T-cell (primary cell): ENCODE measurements around the gene AMOTL2. TPM values are rescaled to one million over a fixed set of nuclear protein-coding genes. Genes with fewer than 3 reads are reported as not detected.

ENCODE experiments used
- ATAC-seq, 4 experiments: fragments of 200-7000 bp in 3 of 4; fragments of 150-1000 bp in 1 of 4; cut with Tn5 transposase; replicated peaks in 1 of 4; 1 replicate in 3 of 4; 2 replicates in 1 of 4; pipeline ENCODE4 v1.10.0; 2021; ENCODE audit warnings: moderate library complexity in 3 of 4, mild to moderate bottlenecking in 2 of 4, moderate number of reproducible peaks in 1 of 4
- CTCF ChIA-PET, 2 donors: fragments of 300-600 bp; sonication (Branson Sonifier 250); formaldehyde crosslinking; loops; one replicate each; lab custom pipeline; 2022; ENCODE audit warnings: antibody characterized with exemption in 2 of 2; lab: Charles Lee
- POLR2A ChIA-PET, 2 donors: fragments of 300-600 bp; sonication (Branson Sonifier 250); formaldehyde crosslinking; loops; one replicate each; lab custom pipeline; 2022; ENCODE audit warnings: antibody characterized with exemption in 2 of 2; lab: Charles Lee
- DNase-seq, 35 experiments: peaks; one replicate each; pipeline versions ENCODE4 v3.0.0 to v3.0.0-alpha.2; 2013 to 2023
- H3K27ac ChIP-seq: one replicate; pipeline ENCODE4 v1.5.1; 2013; ENCODE audit warnings: low read length
- H3K27me3 ChIP-seq, 2 experiments: replicated peaks in 1 of 2; 1 replicate in 1 of 2; 2 replicates in 1 of 2; pipeline versions ENCODE4 v1.6.1 to v1.7.0; 2013; ENCODE audit warnings: low read length in 1 of 2, mixed read lengths in 1 of 2; ENCODE audit not compliant: control insufficient read depth in 2 of 2, insufficient read depth in 2 of 2; ENCODE audit errors: extremely low read depth in 1 of 2
- H3K36me3 ChIP-seq, 2 donors: 1 replicate in 1 of 2; 2 replicates in 1 of 2; pipeline versions ENCODE4 v1.6.1 to v1.7.0; 2013; ENCODE audit warnings: low read length in 1 of 2; ENCODE audit not compliant: control insufficient read depth in 2 of 2, insufficient read depth in 1 of 2; ENCODE audit errors: extremely low read depth in 1 of 2
- H3K4me1 ChIP-seq, 2 experiments: 1 replicate in 1 of 2; 2 replicates in 1 of 2; pipeline versions ENCODE4 v1.6.1 to v1.7.0; 2013; ENCODE audit warnings: low read length in 2 of 2, mixed read lengths in 1 of 2; ENCODE audit not compliant: insufficient read depth in 2 of 2, control insufficient read depth in 1 of 2; ENCODE audit errors: extremely low read depth in 1 of 2
- H3K4me3 ChIP-seq, 2 donors: 1 replicate in 1 of 2; 2 replicates in 1 of 2; pipeline versions ENCODE4 v1.5.1 to v1.7.0; 2013; ENCODE audit warnings: mild to moderate bottlenecking in 2 of 2, low read length in 1 of 2, moderate library complexity in 1 of 2; ENCODE audit not compliant: control insufficient read depth in 1 of 2; ENCODE audit errors: extremely low read depth in 1 of 2
- H3K9me3 ChIP-seq: 2 replicates; pipeline ENCODE4 v1.7.0; 2013
- H3K27ac Mint-ChIP-seq, 2 donors: one replicate each; pipeline ENCODE4 v1.8.0; 2020 to 2021; ENCODE audit warnings: mild to moderate bottlenecking in 2 of 2, mixed read lengths in 2 of 2
- H3K27me3 Mint-ChIP-seq, 2 donors: one replicate each; pipeline ENCODE4 v1.8.0; 2021 to 2022; ENCODE audit warnings: mixed read lengths in 2 of 2
- H3K36me3 Mint-ChIP-seq: one replicate; pipeline ENCODE4 v1.8.0; 2021; ENCODE audit warnings: mixed read lengths
- H3K4me1 Mint-ChIP-seq, 3 donors: one replicate each; pipeline ENCODE4 v1.8.0; 2020 to 2022; ENCODE audit warnings: mixed read lengths in 3 of 3, mild to moderate bottlenecking in 1 of 3
- H3K4me3 Mint-ChIP-seq, 3 donors: one replicate each; pipeline ENCODE4 v1.8.0; 2020 to 2022; ENCODE audit warnings: mild to moderate bottlenecking in 3 of 3, mixed read lengths in 3 of 3, moderate library complexity in 3 of 3
- H3K9me3 Mint-ChIP-seq, 3 donors: one replicate each; pipeline ENCODE4 v1.8.0; 2020 to 2022; ENCODE audit warnings: mixed read lengths in 3 of 3
- WGBS: methylation state at CpG from one replicate; pipeline ENCODE4 v1.1.5; 2013; ENCODE audit warnings: missing lambda C conversion rate; ENCODE audit not compliant: insufficient coverage; 5-methylcytosine and 5-hydroxymethylcytosine counted together
- total RNA-seq, 35 experiments: library from RNA in 6 of 35; stranded (reverse) in 6 of 35; fragments of 120-200 nt in 1 of 35; gene quantifications; one replicate each; pipeline versions ENCODE4 v1.2.1 to v1.2.4 and lab custom pipeline; 2013 to 2026

AMOTL2 gene
- total RNA-seq, 5 donors from 2014 or later (not counting 1 experiment from before 2014, with no cell fraction given) = 0.20 to 0.96 (median 0.76) TPM; not detected in 2

GRCh38 chr3:134406331-134407238 lies 32.3 kb upstream of the AMOTL2 start:
- no peak for ATAC-seq
- Mint-ChIP-seq H3K27ac (no peak overlapping the region), H3K27me3 (peaks cover 62 to 69% of the 10 kb centered on the region in 2 donors), H3K36me3 (no peaks in the 10 kb centered on the region), H3K4me1 (peaks cover 0 to 8% (median 4%) of the 10 kb centered on the region in 3 donors), H3K4me3 (peak overlapping the region in 1 of 3 donors; percentile 50), H3K9me3 (peaks cover 5 to 16% (median 7%) of the 10 kb centered on the region in 3 donors)
- peaks cover 23 to 37% of the 10 kb centered on the region in 2 experiments for H3K27me3 ChIP-seq
- peaks cover 0 to 5% of the 10 kb centered on the region in 2 experiments for H3K4me1 ChIP-seq
- 12% methylated on average over 61 of the region's 64 CpGs for WGBS
- ChIA-PET POLR2A (no interaction called here), CTCF (no interaction called here)
- no peaks in the 10 kb centered on the region for H3K36me3 ChIP-seq
- H3K27ac ChIP-seq = no peak overlapping the region
- H3K9me3 ChIP-seq = no peaks in the 10 kb centered on the region
- H3K4me3 ChIP-seq = peak overlapping the region in 1 of 2 donors; percentile 23
- no peak for DNase-seq

GRCh38 chr3:134404366-134404885 lies 30.2 kb upstream of the AMOTL2 start:
- Mint-ChIP-seq H3K4me1 (peaks cover 0 to 8% (median 4%) of the 10 kb centered on the region in 3 donors), H3K9me3 (peaks cover 5 to 18% (median 7%) of the 10 kb centered on the region in 3 donors), H3K36me3 (no peaks in the 10 kb centered on the region), H3K27ac (no peak overlapping the region), H3K27me3 (peaks cover 68 to 72% of the 10 kb centered on the region in 2 donors), H3K4me3 (no peak overlapping the region)
- ChIA-PET POLR2A (no interaction called here), CTCF (no interaction called here)
- no peak overlapping the region for H3K4me3 ChIP-seq
- no peaks in the 10 kb centered on the region for H3K9me3 ChIP-seq
- ATAC-seq (no peak), DNase-seq (no peak)
- H3K36me3 ChIP-seq = no peaks in the 10 kb centered on the region
- 89% methylated on average over 2 of the region's 4 CpGs for WGBS
- no peak overlapping the region for H3K27ac ChIP-seq
- peaks cover 18 to 37% of the 10 kb centered on the region in 2 experiments for H3K27me3 ChIP-seq
- peaks cover 0 to 5% of the 10 kb centered on the region in 2 experiments for H3K4me1 ChIP-seq

GRCh38 chr3:134397755-134398154 lies 23.5 kb upstream of the AMOTL2 start:
- Histone ChIP-seq H3K27me3 (peaks cover 1 to 12% of the 10 kb centered on the region in 2 experiments), H3K9me3 (no peaks in the 10 kb centered on the region), H3K4me3 (no peak overlapping the region), H3K27ac (no peak overlapping the region), H3K4me1 (no peaks in the 10 kb centered on the region), H3K36me3 (no peaks in the 10 kb centered on the region)
- no peak overlapping the region for H3K4me3 Mint-ChIP-seq
- peaks cover 43 to 54% of the 10 kb centered on the region in 2 donors for H3K27me3 Mint-ChIP-seq
- no peak overlapping the region for H3K27ac Mint-ChIP-seq
- H3K36me3 Mint-ChIP-seq = no peaks in the 10 kb centered on the region
- CTCF ChIA-PET = no interaction called here
- peaks cover 4 to 12% (median 6%) of the 10 kb centered on the region in 3 donors for H3K9me3 Mint-ChIP-seq
- ATAC-seq = no peak
- DNase-seq = no peak
- WGBS = no CpG with 5 or more reads among the region's 7 CpGs
- no peaks in the 10 kb centered on the region for H3K4me1 Mint-ChIP-seq
- POLR2A ChIA-PET = no interaction called here

- no CpG with 5 or more reads among the region's 1 CpG for WGBS
- H3K27ac ChIP-seq = no peak overlapping the region
- H3K4me3 ChIP-seq = no peak overlapping the region
- Mint-ChIP-seq H3K27ac (no peak overlapping the region), H3K9me3 (no peaks in the 10 kb centered on the region), H3K36me3 (no peaks in the 10 kb centered on the region), H3K4me3 (no peak overlapping the region), H3K4me1 (no peaks in the 10 kb centered on the region), H3K27me3 (peaks cover 34 to 48% of the 10 kb centered on the region in 2 donors)
- H3K27me3 ChIP-seq = peaks cover 0 to 19% of the 10 kb centered on the region in 2 experiments
- no peak for DNase-seq
- no peaks in the 10 kb centered on the region for H3K4me1 ChIP-seq
- ChIA-PET POLR2A (no interaction called here), CTCF (no interaction called here)
- H3K36me3 ChIP-seq = no peaks in the 10 kb centered on the region
- ATAC-seq = no peak
- no peaks in the 10 kb centered on the region for H3K9me3 ChIP-seq
Observed at GRCh38 chr3:134395103-134395502, 20.9 kb upstream of the AMOTL2 start.

GRCh38 chr3:134394380-134394779 lies 20.1 kb upstream of the AMOTL2 start:
- Mint-ChIP-seq H3K27me3 (peaks cover 30 to 41% of the 10 kb centered on the region in 2 donors), H3K27ac (no peak overlapping the region), H3K36me3 (no peaks in the 10 kb centered on the region), H3K9me3 (no peaks in the 10 kb centered on the region), H3K4me1 (no peaks in the 10 kb centered on the region), H3K4me3 (no peak overlapping the region)
- no peak for DNase-seq
- H3K4me3 ChIP-seq = no peak overlapping the region
- H3K27me3 ChIP-seq = peaks cover 0 to 22% of the 10 kb centered on the region in 2 experiments
- no peaks in the 10 kb centered on the region for H3K36me3 ChIP-seq
- ChIA-PET CTCF (no interaction called here), POLR2A (interaction anchor here in 1 of 2 donors (0.7 kb wide), 1 partner anchor 20 kb away, joined by 3 read pairs; no protein-coding TSS in a partner anchor)
- no peak for ATAC-seq
- no peaks in the 10 kb centered on the region for H3K9me3 ChIP-seq
- no peak overlapping the region for H3K27ac ChIP-seq
- no peaks in the 10 kb centered on the region for H3K4me1 ChIP-seq
- WGBS = no CpG with 5 or more reads among the region's 4 CpGs

- H3K27me3 Mint-ChIP-seq = peaks cover 33 to 42% of the 10 kb centered on the region in 2 donors
- no peaks in the 10 kb centered on the region for H3K4me1 Mint-ChIP-seq
- DNase-seq = no peak
- no peak overlapping the region for H3K4me3 ChIP-seq
- H3K27ac Mint-ChIP-seq = no peak overlapping the region
- H3K9me3 ChIP-seq = no peaks in the 10 kb centered on the region
- H3K27ac ChIP-seq = no peak overlapping the region
- no peaks in the 10 kb centered on the region for H3K9me3 Mint-ChIP-seq
- CTCF ChIA-PET = interaction anchor here in 1 of 2 donors (0.8 kb wide), 1 partner anchor 214 kb away, joined by 3 read pairs; no protein-coding TSS in a partner anchor
- no peaks in the 10 kb centered on the region for H3K36me3 ChIP-seq
- no peak for ATAC-seq
- H3K4me1 ChIP-seq = no peaks in the 10 kb centered on the region
- peaks cover 0 to 30% of the 10 kb centered on the region in 2 experiments for H3K27me3 ChIP-seq
- no peaks in the 10 kb centered on the region for H3K36me3 Mint-ChIP-seq
- WGBS = 14% methylated on average over 1 of the region's 2 CpGs
- POLR2A ChIA-PET = no interaction called here
- no peak overlapping the region for H3K4me3 Mint-ChIP-seq
Observed at GRCh38 chr3:134393074-134393473, 18.8 kb upstream of the AMOTL2 start.
